Prostate gland (tissue), 2 donors: ENCODE data around the gene M6PR. TPM values are rescaled to one million over a fixed set of nuclear protein-coding genes. Genes with fewer than 3 reads are reported as not detected.

Experiments used
- DNase-seq: peaks from one replicate; pipeline ENCODE4 v3.0.0-alpha.2; 2019; ENCODE audit warnings: low spot score
- H3K27ac ChIP-seq, 2 donors: fragments of 200-600 bp; sonication (generic); 2 replicates each; pipeline ENCODE4 v1.5.1; 2017 to 2019
- H3K27me3 ChIP-seq: fragments of 200-600 bp; sonication (generic); replicated peaks from 2 replicates; pipeline ENCODE4 v1.5.1; 2019; ENCODE audit not compliant: insufficient read depth
- H3K36me3 ChIP-seq, 2 donors: fragments of 200-600 bp; sonication (generic); 1 replicate in 1 of 2; 2 replicates in 1 of 2; pipeline versions ENCODE4 v1.5.1 to v1.8.1; 2017 to 2019
- H3K4me1 ChIP-seq: fragments of 200-600 bp; sonication (generic); replicated peaks from 2 replicates; pipeline ENCODE4 v1.5.1; 2019
- H3K4me3 ChIP-seq, 2 donors: fragments of 200-600 bp; sonication (generic); 2 replicates each; pipeline ENCODE4 v1.5.1; 2017 to 2019
- H3K9me3 ChIP-seq: fragments of 200-600 bp; sonication (generic); 2 replicates; pipeline ENCODE4 v1.5.1; 2017
- CTCF ChIP-seq, 4 experiments: fragments of 200-600 bp in 2 of 4; fragments of 450-650 bp in 2 of 4; sonication (generic) in 2 of 4; IDR thresholded peaks; 1 replicate in 3 of 4; 2 replicates in 1 of 4; pipeline ENCODE4 v1.5.1; 2016 to 2019; ENCODE audit warnings: antibody characterized with exemption in 4 of 4, mild to moderate bottlenecking in 2 of 4, moderate library complexity in 2 of 4
- POLR2A ChIP-seq: fragments of 450-650 bp; IDR thresholded peaks from one replicate; pipeline ENCODE4 v1.6.1; 2016; ENCODE audit warnings: antibody characterized with exemption, mild to moderate bottlenecking
- POLR2AphosphoS5 ChIP-seq: sonication (generic); formaldehyde crosslinking; IDR thresholded peaks from one replicate; pipeline ENCODE4 v1.6.1; 2017; ENCODE audit warnings: antibody characterized with exemption
- WGBS: methylation state at CpG from one replicate; pipeline ENCODE4 v1.1.5; 2018; 5-methylcytosine and 5-hydroxymethylcytosine counted together
- intact Hi-C: fragments of 100-400 bp; cut with DNase I; formaldehyde crosslinking; loops from one replicate; pipeline ENCODE4 v1.14.2; 2022
- total RNA-seq, 2 donors: library from RNA; depleted of rRNA; stranded (reverse); fragments of >200 nt; gene quantifications; one replicate each; pipeline ENCODE4 v1.1.0, GENCODE V29; 2016

M6PR gene
- total RNA-seq, 2 donors from 2014 or later = 128 to 141 TPM

GRCh38 chr12:8980137-8980536 is 30.7 kb upstream of the M6PR start:
- Histone ChIP-seq H3K36me3 (no peaks in the 10 kb centered on the region), H3K4me1 (no peaks in the 10 kb centered on the region), H3K27ac (no peak overlapping the region), H3K9me3 (no peaks in the 10 kb centered on the region), H3K27me3 (no peaks in the 10 kb centered on the region), H3K4me3 (no peak overlapping the region)
- no peak for TF ChIP-seq POLR2A
- TF ChIP-seq POLR2AphosphoS5 = no peak
- no peak for TF ChIP-seq CTCF (IDR thresholded peaks at IDR 0.05)
- no peak for DNase-seq
- intact Hi-C loops = no loop called here
- 93% methylated on average over 3 of the region's 3 CpGs for WGBS

GRCh38 chr12:8970432-8970831 is 21.0 kb upstream of the M6PR start:
- Histone ChIP-seq H3K27me3 (no peaks in the 10 kb centered on the region), H3K36me3 (no peaks in the 10 kb centered on the region), H3K9me3 (no peaks in the 10 kb centered on the region), H3K4me1 (no peaks in the 10 kb centered on the region), H3K4me3 (no peak overlapping the region), H3K27ac (no peak overlapping the region)
- WGBS = 33% methylated on average over 1 of the region's 1 CpG
- TF ChIP-seq POLR2A (no peak), POLR2AphosphoS5 (peak; percentile 12), CTCF (IDR thresholded peaks at IDR 0.05) (no peak)
- intact Hi-C loops = no loop called here
- DNase-seq = no peak

GRCh38 chr12:8969861-8970411 is 20.5 kb upstream of the M6PR start:
- TF ChIP-seq POLR2AphosphoS5 = no peak
- no peak for TF ChIP-seq POLR2A
- no peak for TF ChIP-seq CTCF (IDR thresholded peaks at IDR 0.05)
- no peaks in the 10 kb centered on the region for H3K4me1 ChIP-seq
- no peaks in the 10 kb centered on the region for H3K27me3 ChIP-seq
- H3K9me3 ChIP-seq = no peaks in the 10 kb centered on the region
- H3K4me3 ChIP-seq = no peak overlapping the region
- no peak overlapping the region for H3K27ac ChIP-seq
- 31% methylated on average over 2 of the region's 2 CpGs for WGBS
- no peak for DNase-seq
- intact Hi-C loops = no loop called here
- no peaks in the 10 kb centered on the region for H3K36me3 ChIP-seq

GRCh38 chr12:8968761-8969160 is 19.3 kb upstream of the M6PR start:
- no peaks in the 10 kb centered on the region for H3K27me3 ChIP-seq
- intact Hi-C loops = no loop called here
- no peaks in the 10 kb centered on the region for H3K36me3 ChIP-seq
- TF ChIP-seq POLR2A (no peak), POLR2AphosphoS5 (no peak), CTCF (IDR thresholded peaks at IDR 0.05) (no peak)
- no peak overlapping the region for H3K27ac ChIP-seq
- DNase-seq = no peak
- no peaks in the 10 kb centered on the region for H3K4me1 ChIP-seq
- no peaks in the 10 kb centered on the region for H3K9me3 ChIP-seq
- no peak overlapping the region for H3K4me3 ChIP-seq

- WGBS = 98% methylated on average over 2 of the region's 2 CpGs
- no peak overlapping the region for H3K4me3 ChIP-seq
- no peak for DNase-seq
- no peaks in the 10 kb centered on the region for H3K9me3 ChIP-seq
- H3K27me3 ChIP-seq = no peaks in the 10 kb centered on the region
- peaks cover 4% of the 10 kb centered on the region for H3K4me1 ChIP-seq
- no peak overlapping the region for H3K27ac ChIP-seq
- no peak for TF ChIP-seq CTCF (IDR thresholded peaks at IDR 0.05)
- no peak for TF ChIP-seq POLR2AphosphoS5
- TF ChIP-seq POLR2A = no peak
- H3K36me3 ChIP-seq = no peaks in the 10 kb centered on the region
- intact Hi-C loops = no loop called here
Observed at GRCh38 chr12:8960176-8960575, 10.7 kb upstream of the M6PR start.
